ENCODE measurements around the gene SCN1B.

- no peak for TF ChIP-seq HOXA7 (CRISPR knock-in tag; IDR thresholded peaks at IDR 0.05; ENCODE audit: borderline replicate concordance)
- TF ChIP-seq ZNF518A (tag by site-specific recombination; conservative IDR thresholded peaks at IDR 0.05; ENCODE audit: low read depth), result no peak
- TF ChIP-seq CTCF (tag by site-specific recombination; IDR thresholded peaks at IDR 0.05), result no peak
- TF ChIP-seq ZNF776 (tag by site-specific recombination; IDR thresholded peaks at IDR 0.05; ENCODE audit: borderline replicate concordance), result no peak
- no peak for TF ChIP-seq TSHZ1 (tag by site-specific recombination; IDR thresholded peaks at IDR 0.05; ENCODE audit: borderline replicate concordance)
- no peak for TF ChIP-seq ZNF510 (tag by site-specific recombination; IDR thresholded peaks at IDR 0.05; ENCODE audit: insufficient replicate concordance)
Observed at GRCh38 chr19:35084509-35084762, 54.2 kb downstream of the SCN1B start.

Data from HEK293 (cell line).